Colonic mucosa (tissue), 4 donors: ENCODE results near the gene FLRT1. TPM values are rescaled to one million over a fixed set of nuclear protein-coding genes. Genes with fewer than 3 reads are reported as not detected.
"Not testable (repeated sequence)": the region's sequence is repeated elsewhere in the genome, so short reads cannot be mapped to it uniquely, and the experiment has no call there.

ENCODE experiments used
- DNase-seq: peaks from one replicate; pipeline ENCODE4 v3.0.0-alpha.2; 2020
- H3K27ac ChIP-seq: fragments of 200-600 bp; one replicate; pipeline ENCODE4 v1.8.0; 2021
- H3K27me3 ChIP-seq: fragments of 200-600 bp; one replicate; pipeline ENCODE4 v1.8.0; 2021
- H3K36me3 ChIP-seq: fragments of 200-600 bp; one replicate; pipeline ENCODE4 v1.8.0; 2021
- H3K4me1 ChIP-seq: fragments of 200-600 bp; one replicate; pipeline ENCODE4 v1.8.0; 2021; ENCODE audit warnings: mild to moderate bottlenecking
- H3K4me3 ChIP-seq: fragments of 200-600 bp; one replicate; pipeline ENCODE4 v1.8.0; 2021
- H3K9ac ChIP-seq, 2 donors: one replicate each; pipeline ENCODE4 v1.7.0; 2013; ENCODE audit warnings: control low read depth in 2 of 2, low read depth in 2 of 2, low read length in 2 of 2
- H3K9me3 ChIP-seq: fragments of 200-600 bp; one replicate; pipeline ENCODE4 v1.8.0; 2021
- intact Hi-C: fragments of 100-400 bp; cut with DNase I; formaldehyde crosslinking; loops from one replicate; pipeline ENCODE4 v1.14.1; 2022
- total RNA-seq, 2 donors: library from RNA; stranded (reverse); fragmentation: NEBNext Ultra II Directional in 1 of 2; extraction: Animal tissue kit (Norgen Biotek cat#: 25700) in 1 of 2; gene quantifications; one replicate each; pipeline ENCODE4 v1.2.1, GENCODE V29; 2021
- TF ChIP-seq, protein P1 (sequence below): fragments of 200-600 bp; IDR thresholded peaks from one replicate; pipeline ENCODE4 v1.8.0; 2022; ENCODE audit warnings: antibody characterized with exemption, mild to moderate bottlenecking
- donor health status: healthy.
- donor health status: DM: no; HTN: no; CAD: no.
- donor health status: DM: no; HTN: no; CAD: no.

Gene FLRT1
- total RNA-seq, 2 donors from 2014 or later = 0.20 to 0.96 TPM

DNA sequence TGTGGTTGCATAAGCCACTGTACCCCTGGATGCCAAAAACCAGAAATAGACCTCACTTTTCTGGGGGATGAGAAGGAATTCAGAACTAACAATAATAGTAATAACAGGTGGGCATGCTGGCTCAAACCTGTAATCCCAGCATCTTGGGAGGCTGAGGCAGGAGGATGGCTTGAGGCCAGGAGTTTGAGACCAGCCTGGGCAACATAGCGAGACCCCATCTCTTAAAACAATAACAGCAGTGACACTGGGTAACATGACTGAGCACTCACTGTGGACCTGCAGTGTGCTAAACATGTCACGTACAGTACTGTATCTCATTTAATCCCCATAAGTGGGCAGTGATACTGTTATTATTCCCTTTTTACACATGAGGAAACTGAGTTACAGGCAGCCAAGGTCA, 10.0 kb downstream of the FLRT1 start:
- Histone ChIP-seq H3K9ac (no peak overlapping the region), H3K9me3 (no peaks in the 10 kb centered on the region), H3K36me3 (no peaks in the 10 kb centered on the region), H3K27me3 (no peaks in the 10 kb centered on the region), H3K27ac (no peak overlapping the region), H3K4me3 (no peak overlapping the region), H3K4me1 (no peaks in the 10 kb centered on the region)
- TF ChIP-seq, protein P1, sequence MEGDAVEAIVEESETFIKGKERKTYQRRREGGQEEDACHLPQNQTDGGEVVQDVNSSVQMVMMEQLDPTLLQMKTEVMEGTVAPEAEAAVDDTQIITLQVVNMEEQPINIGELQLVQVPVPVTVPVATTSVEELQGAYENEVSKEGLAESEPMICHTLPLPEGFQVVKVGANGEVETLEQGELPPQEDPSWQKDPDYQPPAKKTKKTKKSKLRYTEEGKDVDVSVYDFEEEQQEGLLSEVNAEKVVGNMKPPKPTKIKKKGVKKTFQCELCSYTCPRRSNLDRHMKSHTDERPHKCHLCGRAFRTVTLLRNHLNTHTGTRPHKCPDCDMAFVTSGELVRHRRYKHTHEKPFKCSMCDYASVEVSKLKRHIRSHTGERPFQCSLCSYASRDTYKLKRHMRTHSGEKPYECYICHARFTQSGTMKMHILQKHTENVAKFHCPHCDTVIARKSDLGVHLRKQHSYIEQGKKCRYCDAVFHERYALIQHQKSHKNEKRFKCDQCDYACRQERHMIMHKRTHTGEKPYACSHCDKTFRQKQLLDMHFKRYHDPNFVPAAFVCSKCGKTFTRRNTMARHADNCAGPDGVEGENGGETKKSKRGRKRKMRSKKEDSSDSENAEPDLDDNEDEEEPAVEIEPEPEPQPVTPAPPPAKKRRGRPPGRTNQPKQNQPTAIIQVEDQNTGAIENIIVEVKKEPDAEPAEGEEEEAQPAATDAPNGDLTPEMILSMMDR = no peak
- no peak for DNase-seq
- intact Hi-C loops = no loop called here

DNA sequence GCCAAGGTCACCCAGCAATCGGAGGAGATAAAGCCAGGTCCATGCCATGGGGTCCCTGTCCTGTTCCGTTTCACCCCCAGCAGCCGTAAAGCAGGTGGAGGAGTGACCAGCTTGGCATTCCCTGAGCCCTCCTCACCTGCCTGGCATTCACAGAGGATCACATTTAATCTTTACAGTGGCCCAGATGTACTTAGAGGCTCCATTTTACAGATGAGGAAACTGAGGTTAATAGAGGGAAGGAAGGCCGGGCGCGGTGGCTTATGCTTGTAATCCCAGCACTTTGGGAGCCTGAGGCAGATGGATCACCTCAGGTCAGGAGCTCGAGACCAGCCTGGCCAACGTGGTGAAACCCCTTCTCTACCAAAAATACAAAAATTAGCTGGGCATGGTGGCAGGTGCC, 11.6 kb downstream of the FLRT1 start:
- DNase-seq, H3K9me3 ChIP-seq, H3K9ac ChIP-seq, H3K27me3 ChIP-seq, H3K4me1 ChIP-seq, H3K4me3 ChIP-seq, H3K36me3 ChIP-seq, H3K27ac ChIP-seq, intact Hi-C loops: not testable (repeated sequence)

GRCh38 chr11:64048042-64048854, 12.5 kb downstream of the FLRT1 start:
- Histone ChIP-seq H3K9ac (no peak overlapping the region), H3K27ac (no peak overlapping the region), H3K9me3 (no peaks in the 10 kb centered on the region), H3K4me3 (no peak overlapping the region), H3K27me3 (no peaks in the 10 kb centered on the region), H3K4me1 (no peaks in the 10 kb centered on the region), H3K36me3 (no peaks in the 10 kb centered on the region)
- TF ChIP-seq, protein P1 = no peak
- intact Hi-C loops = no loop called here
- no peak for DNase-seq

DNA sequence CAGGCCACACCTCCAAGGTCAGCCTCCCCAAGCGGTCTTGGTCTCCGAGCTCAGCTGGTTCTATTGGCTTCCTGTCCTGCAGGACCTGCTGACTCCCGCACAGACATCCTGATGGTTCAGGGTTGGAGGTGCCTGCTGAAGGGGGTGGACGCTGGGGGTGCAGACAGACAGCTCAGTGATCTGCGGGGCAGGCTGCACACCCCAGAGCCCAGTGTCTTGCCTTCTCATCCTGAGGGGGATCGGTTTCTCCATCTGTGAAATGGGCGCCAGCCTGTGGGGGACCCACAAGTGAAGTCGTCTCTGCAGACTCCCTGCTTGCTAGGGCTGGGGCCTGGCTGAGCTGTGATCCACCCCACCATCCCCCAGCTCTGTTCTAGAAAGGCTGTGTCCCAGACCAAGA, 13.8 kb downstream of the FLRT1 start:
- H3K27me3 ChIP-seq = no peaks in the 10 kb centered on the region
- intact Hi-C loops = no loop called here
- H3K9me3 ChIP-seq = no peaks in the 10 kb centered on the region
- H3K9ac ChIP-seq = no peak overlapping the region
- H3K4me1 ChIP-seq = no peaks in the 10 kb centered on the region
- no peak overlapping the region for H3K4me3 ChIP-seq
- no peak overlapping the region for H3K27ac ChIP-seq
- H3K36me3 ChIP-seq = no peaks in the 10 kb centered on the region
- TF ChIP-seq, protein P1 = no peak
- no peak for DNase-seq

DNA sequence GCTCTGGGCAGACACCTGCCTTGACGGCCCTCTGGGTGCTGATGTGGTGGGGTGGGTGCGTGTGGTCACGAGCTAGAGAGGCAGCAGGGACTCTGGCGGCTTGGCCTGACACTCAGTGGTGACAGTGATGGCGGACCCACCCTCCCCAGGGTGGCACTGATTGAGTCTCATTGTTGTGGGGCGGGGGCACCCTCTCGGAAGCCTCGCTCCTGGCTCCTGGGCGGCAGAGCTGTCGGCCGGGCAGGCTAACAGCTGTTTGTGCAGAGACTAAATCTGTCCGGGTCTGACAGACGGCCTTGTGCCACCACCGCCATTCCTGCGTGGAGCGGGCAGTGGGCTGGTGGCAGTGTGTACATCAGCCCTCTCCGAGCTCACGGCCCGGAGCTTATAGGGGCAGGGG, 15.6 kb downstream of the FLRT1 start:
- TF ChIP-seq, protein P1 = no peak
- H3K4me3 ChIP-seq = no peak overlapping the region
- H3K36me3 ChIP-seq = no peaks in the 10 kb centered on the region
- H3K27me3 ChIP-seq = no peaks in the 10 kb centered on the region
- DNase-seq = no peak
- no peaks in the 10 kb centered on the region for H3K4me1 ChIP-seq
- no peak overlapping the region for H3K27ac ChIP-seq
- no peak overlapping the region for H3K9ac ChIP-seq
- intact Hi-C loops = no loop called here
- H3K9me3 ChIP-seq = no peaks in the 10 kb centered on the region

- no peaks in the 10 kb centered on the region for H3K4me1 ChIP-seq
- no peak overlapping the region for H3K9ac ChIP-seq
- TF ChIP-seq, protein P1 = no peak
- H3K9me3 ChIP-seq = no peaks in the 10 kb centered on the region
- intact Hi-C loops = no loop called here
- no peaks in the 10 kb centered on the region for H3K36me3 ChIP-seq
- H3K27ac ChIP-seq = no peak overlapping the region
- no peak overlapping the region for H3K4me3 ChIP-seq
- H3K27me3 ChIP-seq = no peaks in the 10 kb centered on the region
- DNase-seq = no peak
These were observed 16.7 kb downstream of the FLRT1 start for GRCh38 chr11:64052436-64052835.
